ENCODE results near the gene SAMM50.

Gene SAMM50

DNA sequence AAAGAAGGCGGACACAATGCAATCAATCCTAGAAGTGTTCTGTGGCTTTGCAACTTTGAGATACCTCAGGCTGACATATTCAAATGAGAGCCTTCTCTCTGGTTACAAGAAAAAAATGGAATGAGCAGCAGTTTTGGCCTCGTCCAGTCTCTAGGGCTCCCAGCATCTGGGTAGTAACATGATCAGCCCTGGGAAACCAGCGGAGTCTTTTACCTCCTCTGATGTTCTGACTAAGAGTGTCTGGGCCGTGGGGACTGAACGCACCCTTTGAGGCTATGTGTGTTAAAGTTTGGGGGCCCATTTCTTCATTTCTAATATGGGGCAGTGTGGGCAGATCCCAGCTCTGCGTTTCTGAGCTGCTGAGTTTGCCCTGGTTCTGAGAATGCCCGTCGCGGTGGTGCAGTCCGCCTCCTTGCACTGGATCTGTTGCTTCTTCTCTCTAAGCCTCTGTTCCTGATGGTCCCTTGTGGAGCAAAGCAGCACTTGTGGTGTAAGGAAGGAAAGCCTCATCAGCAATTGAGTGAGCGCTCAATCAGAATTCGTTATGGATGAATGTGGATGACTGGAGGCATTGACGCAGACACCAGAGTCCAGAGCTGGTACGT is 77.0 kb downstream of the SAMM50 start:
- FAIRE-seq, result no peak

DNA sequence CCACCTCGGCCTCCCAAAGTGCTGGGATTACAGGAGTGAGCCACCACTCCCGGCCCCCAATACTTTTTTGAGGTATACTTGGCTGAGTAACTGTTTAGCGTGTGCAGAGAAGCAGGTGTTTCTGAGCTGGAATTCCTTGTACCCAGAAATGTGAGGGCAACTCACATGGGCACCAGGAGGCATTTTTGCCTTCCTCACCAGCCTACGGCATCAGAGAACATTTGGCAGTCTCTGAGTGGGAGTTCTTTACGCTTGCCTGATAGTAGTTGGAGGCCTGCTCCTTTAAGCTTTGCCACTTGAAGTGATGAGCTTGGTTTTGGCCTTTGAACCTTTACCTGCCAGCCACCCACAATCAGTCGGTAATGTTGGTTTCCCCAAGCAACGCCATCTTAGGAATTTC is 78.0 kb downstream of the SAMM50 start:
- FAIRE-seq, result no peak

DNA sequence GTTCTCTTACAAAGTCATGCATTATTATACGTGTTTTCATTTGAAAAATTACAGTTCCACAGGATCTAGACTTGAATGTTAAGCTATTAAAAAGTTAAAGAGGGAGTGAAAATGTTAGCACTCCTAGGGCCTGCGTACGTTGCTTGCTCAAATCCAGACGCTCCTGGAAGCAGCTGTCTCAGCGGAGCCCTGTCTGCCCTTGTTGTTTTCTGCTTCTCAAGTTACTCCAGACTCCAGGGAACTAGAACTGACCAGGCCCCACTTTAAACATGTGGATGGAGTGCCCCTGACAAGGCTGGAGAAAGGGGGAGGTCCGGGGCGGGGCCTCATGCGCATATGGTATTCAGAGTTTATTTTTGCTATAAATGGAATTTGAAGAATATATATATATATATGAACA is 78.5 kb downstream of the SAMM50 start:
- FAIRE-seq, result no peak

DNA sequence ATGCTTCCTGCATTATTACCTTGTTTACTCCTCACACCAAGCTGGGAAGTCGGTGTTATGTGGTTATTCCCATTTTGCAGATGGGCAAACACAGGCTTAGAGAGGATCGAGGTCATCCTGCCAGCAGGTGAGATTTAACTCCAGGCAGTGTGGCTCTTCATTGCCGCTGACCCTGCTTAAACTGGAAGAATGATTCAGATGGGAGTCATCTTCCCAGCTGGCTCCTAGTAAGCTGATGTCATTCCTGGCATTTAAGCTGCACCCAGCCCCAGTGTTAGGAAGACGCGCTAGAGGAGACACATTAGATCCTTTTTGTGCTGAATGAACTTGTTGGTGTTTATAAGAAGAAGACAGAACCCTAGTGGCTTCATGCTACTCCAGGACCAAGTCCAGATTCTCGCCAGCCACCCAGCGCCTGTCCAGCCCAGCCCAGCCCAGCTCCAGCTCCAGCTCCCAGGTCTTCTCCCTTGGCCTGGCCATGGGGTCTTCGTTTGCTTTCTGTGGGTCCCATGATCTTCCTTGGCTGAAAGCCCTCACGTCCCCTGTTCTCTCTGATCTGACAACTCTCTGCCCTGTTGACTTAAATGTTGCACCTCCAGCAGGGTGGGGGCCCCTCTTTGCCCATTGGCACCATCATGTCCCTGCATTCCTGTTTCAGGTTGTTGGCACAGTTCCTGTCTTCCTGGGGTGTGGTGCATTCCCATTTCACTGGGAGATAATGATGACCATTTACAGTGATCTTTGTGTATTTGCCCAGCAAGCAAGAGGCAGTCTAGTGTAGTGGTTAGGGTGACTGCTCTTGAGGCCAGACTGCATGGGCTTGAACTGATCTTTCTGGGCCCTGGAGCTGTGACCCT is 82.5 kb downstream of the SAMM50 start:
- no peak for FAIRE-seq

DNA sequence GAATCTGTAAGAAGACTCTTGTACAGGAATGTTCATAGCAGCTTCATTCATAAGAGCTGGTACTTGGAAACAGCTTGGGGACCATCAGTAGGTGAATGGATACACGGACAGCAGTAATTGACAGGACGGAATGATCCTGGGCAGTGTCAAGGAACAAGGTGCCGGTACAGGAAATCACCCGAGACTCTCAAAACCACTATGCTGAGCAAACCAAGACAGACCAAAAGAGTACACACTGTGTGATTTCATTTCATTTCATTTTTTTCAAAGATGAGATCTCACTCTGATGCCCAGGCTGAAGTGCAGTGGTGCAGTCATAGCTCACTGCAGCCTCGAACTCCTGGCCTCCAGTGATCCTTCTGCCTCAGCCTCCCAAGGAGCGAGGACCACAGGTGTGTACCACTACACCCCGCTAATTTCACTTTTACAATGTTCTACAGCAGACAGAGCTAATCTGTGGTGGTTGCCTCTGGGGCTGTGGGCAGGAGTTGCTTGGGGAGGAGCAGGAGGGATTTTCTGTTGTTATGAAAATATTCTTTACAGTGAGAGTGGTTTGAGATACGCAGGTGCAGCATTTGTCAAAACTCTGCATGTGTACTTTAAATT is 84.4 kb downstream of the SAMM50 start:
- FAIRE-seq, result no peak

DNA sequence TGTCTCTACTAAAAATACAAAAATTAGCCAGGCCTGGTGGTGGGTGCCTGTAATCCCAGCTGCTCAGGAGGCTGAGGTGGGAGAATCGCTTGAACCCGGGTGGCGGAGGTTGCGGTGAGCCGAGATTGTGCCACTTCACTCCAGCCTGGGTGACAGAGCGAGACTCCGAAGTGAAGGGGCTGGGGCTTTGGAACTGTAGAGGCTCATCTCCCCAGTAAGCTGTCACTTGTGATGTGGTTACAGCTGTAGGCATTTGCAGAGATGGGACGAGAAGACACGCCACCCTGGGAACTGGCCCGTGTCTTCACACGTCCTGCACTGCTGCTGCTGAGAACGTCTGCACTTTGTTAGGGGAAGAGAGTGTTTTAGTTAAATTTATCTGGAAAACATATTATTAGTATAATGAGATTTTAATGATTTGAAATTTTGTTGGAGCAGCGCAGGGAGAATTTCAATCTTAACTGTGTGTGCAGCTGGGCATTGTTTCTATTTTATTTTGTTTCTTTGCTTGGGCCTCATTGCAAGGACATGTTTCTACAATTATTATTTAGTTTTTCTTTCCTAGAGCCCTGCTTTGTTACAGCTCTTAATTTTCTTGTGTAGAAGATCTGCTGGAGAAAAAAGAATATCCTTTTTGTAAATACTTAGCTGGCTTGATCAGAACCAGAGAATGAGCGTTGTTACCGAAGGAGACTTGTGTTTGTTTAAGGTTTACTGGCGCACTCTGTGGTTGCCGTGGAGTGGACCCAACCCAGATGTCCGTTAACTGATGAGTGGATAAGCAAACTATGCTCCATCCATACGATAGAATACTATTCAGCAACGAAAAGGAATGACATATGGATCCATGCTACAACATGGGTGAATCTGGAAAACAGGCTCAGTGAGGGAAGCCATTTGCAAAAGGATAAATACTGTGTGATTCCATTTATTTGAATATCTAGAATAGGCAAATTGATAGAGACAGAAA is 87.3 kb downstream of the SAMM50 start:
- no peak for FAIRE-seq

DNA sequence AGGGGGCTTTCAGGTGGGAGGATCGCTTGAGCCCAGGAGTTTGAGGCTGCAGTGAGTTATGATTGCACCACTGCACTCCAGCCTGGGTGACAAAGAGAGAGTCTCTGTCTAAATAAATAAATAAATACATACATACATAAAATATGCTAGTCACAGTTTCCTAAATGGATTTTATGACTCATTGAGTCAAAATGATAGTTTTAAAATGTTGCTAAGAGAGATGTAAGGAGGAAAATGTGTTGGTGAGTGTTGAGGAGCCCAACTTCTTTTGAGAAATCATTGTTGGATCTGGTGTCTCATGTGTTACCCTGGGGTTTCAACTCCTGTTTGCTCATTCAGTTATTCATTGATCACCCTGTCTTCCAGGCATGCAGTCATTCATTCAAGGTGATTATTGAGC is 89.9 kb downstream of the SAMM50 start:
- no peak for FAIRE-seq

Data from TTC549 (cell line).